ENCODE results near the gene IGFLR1. TPM values are rescaled to one million over a fixed set of nuclear protein-coding genes. Genes with fewer than 3 reads are reported as not detected.
A peak's percentile ranks its signal among the peaks of the same experiment; 100 is the strongest.

Gene IGFLR1
- polyA plus RNA-seq, 2 of the 4 experiments (the other 2 are of a cell fraction): 6.4 to 14.4 TPM

- 1% methylated on average over 53 of the region's 53 CpGs for WGBS (ENCODE audit: missing lambda C conversion rate)
- DNase-seq (ENCODE audit: low read depth in 1 of 2, low spot score in 1 of 2) (peak; percentile 100), ATAC-seq (peak; percentile 91 to 98), FAIRE-seq (peak; percentile 100)
- Histone ChIP-seq H3K27ac (peak within 1 kb of the TSS; percentile 87 to 93), H3K4me1 (peaks cover 25% of the 10 kb centered on the region), H3K4me2 (peak within 1 kb of the TSS; percentile 89), H3K4me3 (peak within 1 kb of the TSS; percentile 71), H3K9me3 (no peaks in the 10 kb centered on the region)
- ChIA-PET CTCF (interaction anchor here (0.6 to 1.3 kb wide), 3 partner anchors 10 to 1717 kb away, joined by 3 to 6 read pairs (median 3); partner anchors contain the start of gene LIN37), POLR2A (interaction anchor here (0.6 to 2.3 kb wide), 11 partner anchors 10 to 173 kb away, joined by 3 to 35 read pairs (median 4); partner anchors contain the start of genes LIN37, PSENEN and U2AF1L4)
- TF ChIP-seq CBX2 (IDR thresholded peaks at IDR 0.05; ENCODE audit: borderline replicate concordance, low read depth): no peak
- no peak for TF ChIP-seq HOXB5 (CRISPR knock-in tag; IDR thresholded peaks at IDR 0.05)
- TF ChIP-seq FOXS1 (CRISPR knock-in tag; IDR thresholded peaks at IDR 0.05): no peak
- TF ChIP-seq PBX3 (IDR thresholded peaks at IDR 0.05): peak; percentile 99
- no peak for TF ChIP-seq KDM5A (IDR thresholded peaks at IDR 0.05)
- TF ChIP-seq USF2 (IDR thresholded peaks at IDR 0.05): no peak
- TF ChIP-seq JUNB (IDR thresholded peaks at IDR 0.05): no peak
- TF ChIP-seq HMGXB4 (CRISPR knock-in tag; IDR thresholded peaks at IDR 0.05; ENCODE audit: borderline replicate concordance): no peak
- no peak for TF ChIP-seq NPAS2 (CRISPR knock-in tag; IDR thresholded peaks at IDR 0.05; ENCODE audit: borderline replicate concordance)
- TF ChIP-seq NFE2L2 (conservative IDR thresholded peaks at IDR 0.05; ENCODE audit: low read length): no peak
- no peak; the same call in 1 of the 2 replicates for TF ChIP-seq REST (IDR thresholded peaks at IDR 0.05)
- 0 out of 2 replicates have a peak, but pooled peaks have one; percentile 5 for TF ChIP-seq E2F6 (IDR thresholded peaks at IDR 0.05; ENCODE audit: borderline replicate concordance, low read depth)
- TF ChIP-seq HOXA7 (CRISPR knock-in tag; IDR thresholded peaks at IDR 0.05): no peak
- TF ChIP-seq BCL3 (IDR thresholded peaks at IDR 0.05): peak; percentile 73; the same call in 1 of the 3 replicates
- TF ChIP-seq HEYL (CRISPR knock-in tag; IDR thresholded peaks at IDR 0.05): no peak
- no peak for TF ChIP-seq CHD4 (IDR thresholded peaks at IDR 0.05; ENCODE audit: borderline replicate concordance)
- peak; percentile 80 for TF ChIP-seq RFX5 (IDR thresholded peaks at IDR 0.05)
- TF ChIP-seq RARB (CRISPR knock-in tag; IDR thresholded peaks at IDR 0.05): no peak
- peak; percentile 65; the same call in 1 of the 2 replicates for TF ChIP-seq ELK1 (IDR thresholded peaks at IDR 0.05; ENCODE audit: low read depth, low read length)
- peak; percentile 35; the same call in 1 of the 2 replicates for TF ChIP-seq SREBF2 (IDR thresholded peaks at IDR 0.05)
- no peak for TF ChIP-seq EHF (CRISPR knock-in tag; IDR thresholded peaks at IDR 0.05)
- TF ChIP-seq MAFK (IDR thresholded peaks at IDR 0.05; ENCODE audit: partially characterized antibody): no peak
- TF ChIP-seq CHD2 (IDR thresholded peaks at IDR 0.05; ENCODE audit: low read length, partially characterized antibody): peak; percentile 56
- peak; percentile 93 for TF ChIP-seq PHF8 (IDR thresholded peaks at IDR 0.05; ENCODE audit: borderline replicate concordance, low read depth)
- 0 out of 2 replicates have a peak, but pooled peaks have one; percentile 12 for TF ChIP-seq RCOR1 (IDR thresholded peaks at IDR 0.05; ENCODE audit: low read depth, low read length)
Measured at GRCh38 chr19:35757749-35758608, 15.7 kb upstream of the IGFLR1 start, which contains the start of gene PROSER3. Gene PROSER3, plus strand, starts transcription at chr19:35758176. Its CDS starts 40 bp downstream, at chr19:35758216.
